Parathyroid adenoma (tissue), 2 donors: Measurements from ENCODE around the gene CPSF6.

Source experiments
- H2AFZ ChIP-seq: fragments of 300-600 bp; sonication (generic); one replicate; pipeline ENCODE4 v1.7.0; 2017; ENCODE audit warnings: antibody characterized with exemption, mild to moderate bottlenecking
- H3K27ac ChIP-seq: fragments of 300-600 bp; sonication (generic); one replicate; pipeline ENCODE4 v1.7.0; 2017
- H3K27me3 ChIP-seq: fragments of 300-600 bp; sonication (generic); one replicate; pipeline ENCODE4 v1.7.0; 2017; ENCODE audit warnings: low read length; ENCODE audit not compliant: control insufficient read depth, insufficient read depth
- H3K36me3 ChIP-seq: fragments of 300-600 bp; sonication (generic); one replicate; pipeline ENCODE4 v1.7.0; 2017; ENCODE audit warnings: low read length; ENCODE audit not compliant: control insufficient read depth, insufficient read depth
- H3K4me1 ChIP-seq: fragments of 300-600 bp; sonication (generic); one replicate; pipeline ENCODE4 v1.7.0; 2017; ENCODE audit warnings: control low read depth
- H3K4me2 ChIP-seq: fragments of 300-600 bp; sonication (generic); one replicate; pipeline ENCODE4 v1.7.0; 2017; ENCODE audit warnings: low read length
- H3K4me3 ChIP-seq: fragments of 300-600 bp; sonication (generic); one replicate; pipeline ENCODE4 v1.7.0; 2017; ENCODE audit warnings: low read depth, low read length
- H3K79me2 ChIP-seq: fragments of 300-600 bp; sonication (generic); one replicate; pipeline ENCODE4 v1.7.0; 2017; ENCODE audit warnings: control low read depth
- H3K9ac ChIP-seq: fragments of 300-600 bp; sonication (generic); one replicate; pipeline ENCODE4 v1.7.0; 2017; ENCODE audit warnings: mild to moderate bottlenecking
- H3K9me3 ChIP-seq: fragments of 300-600 bp; sonication (generic); one replicate; pipeline ENCODE4 v1.7.0; 2017; ENCODE audit warnings: low read length; ENCODE audit not compliant: control insufficient read depth
- TF ChIP-seq, protein P1 (sequence below): fragments of 300-600 bp; sonication (generic); IDR thresholded peaks from one replicate; pipeline ENCODE4 v1.7.0; 2017; ENCODE audit warnings: antibody characterized with exemption, mild to moderate bottlenecking
- donor health status: primary hyperparathyroidism.

Gene CPSF6

DNA sequence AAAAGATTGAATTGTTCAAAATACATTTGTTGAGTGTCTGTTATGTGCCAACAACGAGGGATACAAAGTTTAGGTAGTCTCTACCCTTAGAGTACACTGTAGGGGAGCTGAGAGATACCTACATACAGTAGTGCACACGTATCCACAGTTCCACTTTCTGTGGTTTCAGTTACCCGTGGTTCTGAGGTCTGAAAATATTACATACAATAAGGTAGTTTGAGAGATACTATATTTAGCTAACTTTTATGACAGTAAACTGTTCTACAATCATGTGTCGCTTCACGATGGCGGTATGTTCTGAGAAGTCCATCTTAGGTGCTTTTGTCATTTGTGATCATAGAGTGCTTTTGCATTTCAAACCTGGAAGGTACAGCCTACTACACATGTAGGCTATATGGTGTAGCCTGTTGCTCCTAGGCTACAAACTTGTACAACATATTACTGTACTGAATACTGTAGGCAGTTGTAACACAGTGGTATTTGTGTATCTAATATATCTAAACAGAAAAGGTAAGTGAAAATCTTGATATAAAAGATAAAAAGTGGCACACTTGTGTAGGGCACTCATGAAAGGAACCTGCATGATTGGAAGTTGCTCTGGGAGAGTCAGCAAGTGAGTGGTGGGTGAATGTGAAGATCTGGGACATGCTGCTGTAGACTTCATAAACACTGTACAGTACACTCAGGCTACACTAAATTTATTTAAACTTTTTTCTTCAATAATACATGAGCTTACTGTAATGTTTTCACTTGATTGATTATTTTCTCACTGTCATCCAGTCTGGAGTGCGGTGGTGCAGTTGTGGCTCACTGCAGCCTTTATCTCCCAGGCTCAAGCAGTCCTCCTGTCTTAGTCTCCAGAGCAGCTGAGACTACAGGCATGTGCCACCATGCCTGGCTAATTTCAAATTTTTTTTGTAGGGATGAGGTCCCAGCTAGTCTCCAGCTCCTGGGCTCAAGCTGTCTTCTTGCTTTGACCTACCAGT, 4.0 kb downstream of the CPSF6 start:
- no peaks in the 10 kb centered on the region for H3K36me3 ChIP-seq

DNA sequence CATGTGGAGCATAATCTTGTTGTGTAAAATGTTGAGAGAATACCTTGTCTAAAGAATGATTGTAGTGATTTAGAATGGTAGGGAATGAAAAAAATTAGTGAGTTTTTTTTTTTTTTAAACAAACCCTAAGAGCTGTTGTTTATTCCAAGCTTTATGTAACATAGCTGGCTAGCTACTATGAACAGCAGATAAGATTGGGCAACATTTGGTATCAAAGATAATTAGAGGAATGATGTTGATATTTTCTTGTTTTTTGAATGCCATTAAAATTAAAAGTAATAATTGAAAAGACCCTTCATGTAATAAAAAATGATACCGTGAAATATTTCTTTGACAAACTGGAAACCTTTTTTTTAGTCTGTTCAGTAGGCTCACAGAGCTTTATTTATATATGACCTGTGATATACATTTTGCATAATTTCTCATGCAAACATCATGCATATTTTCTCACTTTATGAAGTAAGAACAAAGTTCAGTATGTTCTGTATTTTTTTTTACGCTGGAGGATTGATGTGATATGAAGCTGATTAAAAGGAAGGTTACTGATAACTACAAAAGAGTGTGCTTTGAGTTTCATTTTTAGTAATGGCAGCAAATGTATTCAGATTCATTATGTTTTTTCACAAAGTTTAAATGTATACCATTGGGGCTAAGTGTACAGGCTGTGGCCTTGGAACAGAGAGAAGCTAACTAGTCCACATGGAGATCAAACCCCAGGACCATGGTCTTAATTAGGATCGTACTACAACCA, 8.1 kb downstream of the CPSF6 start:
- TF ChIP-seq, protein P1, sequence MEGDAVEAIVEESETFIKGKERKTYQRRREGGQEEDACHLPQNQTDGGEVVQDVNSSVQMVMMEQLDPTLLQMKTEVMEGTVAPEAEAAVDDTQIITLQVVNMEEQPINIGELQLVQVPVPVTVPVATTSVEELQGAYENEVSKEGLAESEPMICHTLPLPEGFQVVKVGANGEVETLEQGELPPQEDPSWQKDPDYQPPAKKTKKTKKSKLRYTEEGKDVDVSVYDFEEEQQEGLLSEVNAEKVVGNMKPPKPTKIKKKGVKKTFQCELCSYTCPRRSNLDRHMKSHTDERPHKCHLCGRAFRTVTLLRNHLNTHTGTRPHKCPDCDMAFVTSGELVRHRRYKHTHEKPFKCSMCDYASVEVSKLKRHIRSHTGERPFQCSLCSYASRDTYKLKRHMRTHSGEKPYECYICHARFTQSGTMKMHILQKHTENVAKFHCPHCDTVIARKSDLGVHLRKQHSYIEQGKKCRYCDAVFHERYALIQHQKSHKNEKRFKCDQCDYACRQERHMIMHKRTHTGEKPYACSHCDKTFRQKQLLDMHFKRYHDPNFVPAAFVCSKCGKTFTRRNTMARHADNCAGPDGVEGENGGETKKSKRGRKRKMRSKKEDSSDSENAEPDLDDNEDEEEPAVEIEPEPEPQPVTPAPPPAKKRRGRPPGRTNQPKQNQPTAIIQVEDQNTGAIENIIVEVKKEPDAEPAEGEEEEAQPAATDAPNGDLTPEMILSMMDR = no peak
- no peak overlapping the region for H3K4me2 ChIP-seq
- peaks cover 10% of the 10 kb centered on the region for H3K4me1 ChIP-seq

More for the DNA sequence above, 4.0 kb downstream of the CPSF6 start:
- no peaks in the 10 kb centered on the region for H3K27me3 ChIP-seq
- H3K27ac ChIP-seq = no peak overlapping the region
- no peak overlapping the region for H3K9ac ChIP-seq
- H3K4me3 ChIP-seq = no peak overlapping the region
- no peak overlapping the region for H3K4me2 ChIP-seq
- TF ChIP-seq, protein P1 = no peak
- H3K79me2 ChIP-seq = peaks cover 60% of the 10 kb centered on the region
- no peak overlapping the region for H2AFZ ChIP-seq
- H3K4me1 ChIP-seq = peaks cover 21% of the 10 kb centered on the region
- no peaks in the 10 kb centered on the region for H3K9me3 ChIP-seq

DNA sequence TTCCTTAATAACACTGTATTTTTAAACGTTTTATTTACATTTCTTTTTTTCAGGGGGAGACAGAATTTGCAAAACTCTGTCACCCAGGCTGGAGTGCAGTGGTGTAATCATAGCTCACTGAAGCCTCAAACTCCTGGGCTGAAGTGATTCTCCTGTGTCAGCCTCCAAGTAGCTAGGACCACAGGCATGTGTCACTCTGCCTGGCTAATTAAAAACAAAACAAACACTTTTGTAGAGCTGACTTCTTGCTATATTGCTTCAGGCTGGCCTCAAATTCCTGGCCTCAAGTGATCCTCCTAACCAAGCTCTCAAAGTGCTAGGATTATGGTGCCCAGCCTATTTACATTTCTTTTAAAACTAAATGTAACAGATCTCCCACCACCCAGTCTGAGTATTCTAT, 12.7 kb downstream of the CPSF6 start:
- no peak overlapping the region for H3K27ac ChIP-seq
- H2AFZ ChIP-seq = no peak overlapping the region
- H3K4me2 ChIP-seq = no peak overlapping the region
- no peak overlapping the region for H3K4me3 ChIP-seq
- no peaks in the 10 kb centered on the region for H3K36me3 ChIP-seq
- no peaks in the 10 kb centered on the region for H3K9me3 ChIP-seq
- TF ChIP-seq, protein P1 = no peak
- peaks cover 12% of the 10 kb centered on the region for H3K79me2 ChIP-seq
- no peaks in the 10 kb centered on the region for H3K27me3 ChIP-seq
- H3K4me1 ChIP-seq = peaks cover 8% of the 10 kb centered on the region
- H3K9ac ChIP-seq = no peak overlapping the region

More for the DNA sequence above, 8.1 kb downstream of the CPSF6 start:
- no peak overlapping the region for H3K4me3 ChIP-seq
- H3K27me3 ChIP-seq = no peaks in the 10 kb centered on the region
- no peaks in the 10 kb centered on the region for H3K36me3 ChIP-seq
- no peak overlapping the region for H2AFZ ChIP-seq
- H3K27ac ChIP-seq = no peak overlapping the region
- H3K79me2 ChIP-seq = peaks cover 52% of the 10 kb centered on the region
- no peaks in the 10 kb centered on the region for H3K9me3 ChIP-seq
- H3K9ac ChIP-seq = no peak overlapping the region

DNA sequence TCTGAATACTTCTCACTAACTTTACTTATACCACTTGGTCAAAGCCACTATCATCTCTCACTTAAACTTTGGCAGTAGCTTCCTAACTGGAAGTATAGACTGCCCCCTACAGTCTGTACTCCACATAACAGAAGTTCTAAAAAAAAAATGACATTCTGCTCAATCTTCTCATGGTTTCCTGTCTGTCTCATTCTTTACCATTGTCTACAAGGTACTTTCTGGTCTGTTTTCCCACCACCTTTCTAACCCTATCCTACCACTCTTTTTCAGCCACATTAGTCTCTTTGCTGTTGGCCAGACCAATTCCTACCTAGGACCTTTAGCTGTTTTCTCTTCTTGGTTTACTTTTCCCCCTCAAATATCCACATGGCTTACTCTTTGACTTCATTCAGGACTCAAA, 14.7 kb downstream of the CPSF6 start:
- Histone ChIP-seq H3K9me3 (no peaks in the 10 kb centered on the region), H3K36me3 (no peaks in the 10 kb centered on the region), H3K9ac (no peak overlapping the region), H2AFZ (no peak overlapping the region), H3K4me1 (no peaks in the 10 kb centered on the region), H3K79me2 (peaks cover 5% of the 10 kb centered on the region), H3K4me2 (no peak overlapping the region), H3K27ac (no peak overlapping the region), H3K27me3 (no peaks in the 10 kb centered on the region), H3K4me3 (no peak overlapping the region)
- TF ChIP-seq, protein P1 = peak; percentile 65
